Lower leg skin (tissue), 3 donors: ENCODE data around the gene WDR33.

Source experiments
- POLR2A ChIP-seq, 2 donors: fragments of 450-650 bp; IDR thresholded peaks; one replicate each; pipeline ENCODE4 v1.6.1; 2016 to 2017; ENCODE audit warnings: antibody characterized with exemption in 2 of 2, mild to moderate bottlenecking in 1 of 2, moderate library complexity in 1 of 2
- TF ChIP-seq, protein P1 (sequence below), 3 donors: fragments of 450-650 bp; IDR thresholded peaks; one replicate each; pipeline ENCODE4 v1.5.1; 2016; ENCODE audit warnings: antibody characterized with exemption in 3 of 3, mild to moderate bottlenecking in 3 of 3, moderate library complexity in 2 of 3

DNA sequence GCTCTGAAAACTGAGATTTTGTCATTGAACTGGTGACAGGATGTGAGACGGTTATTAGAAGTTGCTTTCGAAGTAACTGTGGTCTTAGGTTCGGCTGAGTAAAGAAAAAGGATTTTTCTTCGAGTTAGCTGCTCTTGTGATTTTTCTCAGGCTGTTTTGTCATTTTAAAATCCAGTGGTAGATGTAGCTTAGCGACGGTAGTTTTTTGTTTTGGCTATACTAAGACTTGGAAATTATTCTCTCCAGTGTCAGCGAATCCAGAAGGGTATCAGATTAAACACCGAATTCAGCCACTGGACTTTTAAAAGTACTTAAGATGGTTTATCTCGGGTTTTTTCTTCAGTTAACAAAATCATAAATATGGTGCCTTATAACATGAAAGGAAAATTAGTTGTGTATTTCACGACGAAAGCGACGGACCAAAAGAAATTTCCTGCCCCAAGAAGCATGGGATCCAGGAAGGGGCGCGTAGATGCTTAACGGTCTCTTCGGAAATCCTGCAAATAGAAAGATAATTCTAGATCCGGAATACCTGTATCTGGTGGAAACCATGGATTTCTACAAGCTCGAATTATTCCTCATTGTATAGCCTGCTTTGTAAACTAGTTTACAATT is 108.5 kb downstream of the WDR33 start:
- TF ChIP-seq, protein P1, sequence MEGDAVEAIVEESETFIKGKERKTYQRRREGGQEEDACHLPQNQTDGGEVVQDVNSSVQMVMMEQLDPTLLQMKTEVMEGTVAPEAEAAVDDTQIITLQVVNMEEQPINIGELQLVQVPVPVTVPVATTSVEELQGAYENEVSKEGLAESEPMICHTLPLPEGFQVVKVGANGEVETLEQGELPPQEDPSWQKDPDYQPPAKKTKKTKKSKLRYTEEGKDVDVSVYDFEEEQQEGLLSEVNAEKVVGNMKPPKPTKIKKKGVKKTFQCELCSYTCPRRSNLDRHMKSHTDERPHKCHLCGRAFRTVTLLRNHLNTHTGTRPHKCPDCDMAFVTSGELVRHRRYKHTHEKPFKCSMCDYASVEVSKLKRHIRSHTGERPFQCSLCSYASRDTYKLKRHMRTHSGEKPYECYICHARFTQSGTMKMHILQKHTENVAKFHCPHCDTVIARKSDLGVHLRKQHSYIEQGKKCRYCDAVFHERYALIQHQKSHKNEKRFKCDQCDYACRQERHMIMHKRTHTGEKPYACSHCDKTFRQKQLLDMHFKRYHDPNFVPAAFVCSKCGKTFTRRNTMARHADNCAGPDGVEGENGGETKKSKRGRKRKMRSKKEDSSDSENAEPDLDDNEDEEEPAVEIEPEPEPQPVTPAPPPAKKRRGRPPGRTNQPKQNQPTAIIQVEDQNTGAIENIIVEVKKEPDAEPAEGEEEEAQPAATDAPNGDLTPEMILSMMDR (IDR thresholded peaks at IDR 0.05), result no peak
- TF ChIP-seq POLR2A (IDR thresholded peaks at IDR 0.05), result no peak
